Stimulated activated CD4-positive, alpha-beta T cell treated with anti-CD3 and anti-CD28 coated beads, TNF-alpha, amount 100 ng/mL, for 48 hours (primary cell): ENCODE data around the gene STON2.

Experiments used
- DNase-seq, 3 donors: peaks; one replicate each; pipeline ENCODE4 v3.0.0-alpha.2; 2020; ENCODE audit warnings: low read depth in 3 of 3

Gene STON2

DNA sequence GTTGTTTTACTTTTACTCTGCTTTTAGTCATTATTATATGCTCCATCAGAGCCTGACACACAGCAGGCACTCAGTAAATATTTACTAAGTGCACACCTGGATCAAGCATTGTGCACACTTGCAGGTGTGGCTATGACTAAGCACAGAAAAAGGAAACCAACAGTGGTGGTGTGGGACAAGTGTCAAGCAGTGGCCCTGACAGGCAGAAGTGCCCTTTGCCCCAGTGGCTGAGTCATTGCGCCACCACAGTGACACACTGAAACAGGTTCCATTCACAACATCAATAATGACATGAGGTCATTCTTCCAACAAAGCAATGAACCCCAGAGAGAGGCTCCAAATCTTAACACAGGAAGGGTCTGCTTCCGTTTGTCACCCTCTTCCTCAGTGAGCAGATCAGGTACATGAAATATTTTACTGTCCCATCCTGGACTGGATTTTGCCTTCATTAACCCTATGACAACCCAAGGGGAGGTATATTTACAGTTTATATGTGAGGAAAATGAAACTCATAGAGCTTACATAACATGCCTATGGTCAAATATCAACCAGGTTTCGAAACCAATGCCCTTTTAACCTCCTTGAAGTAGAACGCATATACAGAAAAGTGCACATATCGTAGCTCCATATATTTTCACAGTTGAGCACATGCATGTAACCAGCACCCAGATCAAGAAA lies 96.7 kb downstream of the STON2 start:
- DNase-seq: peak; percentile 2 to 44 (median 24)

GRCh38 chr14:81302638-81303037 lies 97.5 kb downstream of the STON2 start:
- DNase-seq: no peak

DNA sequence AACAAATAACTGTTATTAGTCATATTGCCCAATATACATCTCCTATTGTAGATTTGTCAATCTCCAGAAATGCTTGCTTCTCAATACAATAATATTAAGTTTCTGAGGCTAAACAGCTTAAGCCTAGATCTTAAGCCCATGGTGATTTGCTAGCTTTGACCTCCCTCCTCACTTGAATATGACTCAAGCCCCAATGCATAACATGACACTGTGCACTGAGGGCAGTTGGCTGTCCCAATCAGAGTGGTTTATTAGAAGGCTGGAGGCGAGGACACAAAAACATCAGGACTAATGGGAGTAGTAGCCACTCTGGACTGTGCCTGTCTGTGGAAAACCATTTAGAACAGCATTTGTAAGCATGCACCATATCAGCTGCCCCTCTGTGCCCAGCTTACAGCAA lies 98.3 kb downstream of the STON2 start:
- no peak for DNase-seq

- DNase-seq: no peak
These were observed 98.8 kb downstream of the STON2 start for GRCh38 chr14:81301371-81301770.

- no peak for DNase-seq
These were observed 101.2 kb downstream of the STON2 start for GRCh38 chr14:81298911-81299310.

DNA sequence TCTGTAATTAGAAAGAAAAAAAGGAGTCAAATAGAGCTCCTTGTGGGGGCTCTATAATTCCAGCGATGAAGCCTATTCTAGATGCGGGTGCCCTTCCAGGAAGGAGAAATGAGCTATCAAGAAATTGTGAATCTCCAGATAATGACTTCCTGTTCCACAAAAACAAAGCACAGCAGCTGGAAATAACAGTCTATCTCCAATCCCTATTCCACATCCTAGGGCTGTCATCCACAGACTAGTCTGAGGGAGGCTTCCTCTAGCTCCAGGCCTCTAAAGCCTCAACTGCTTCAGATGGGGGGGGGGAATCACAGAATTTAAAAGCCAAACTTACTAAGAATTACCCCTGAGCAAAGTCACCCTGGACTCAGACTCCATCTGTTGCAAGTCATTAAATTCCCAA lies 102.0 kb downstream of the STON2 start:
- DNase-seq: no peak

DNA sequence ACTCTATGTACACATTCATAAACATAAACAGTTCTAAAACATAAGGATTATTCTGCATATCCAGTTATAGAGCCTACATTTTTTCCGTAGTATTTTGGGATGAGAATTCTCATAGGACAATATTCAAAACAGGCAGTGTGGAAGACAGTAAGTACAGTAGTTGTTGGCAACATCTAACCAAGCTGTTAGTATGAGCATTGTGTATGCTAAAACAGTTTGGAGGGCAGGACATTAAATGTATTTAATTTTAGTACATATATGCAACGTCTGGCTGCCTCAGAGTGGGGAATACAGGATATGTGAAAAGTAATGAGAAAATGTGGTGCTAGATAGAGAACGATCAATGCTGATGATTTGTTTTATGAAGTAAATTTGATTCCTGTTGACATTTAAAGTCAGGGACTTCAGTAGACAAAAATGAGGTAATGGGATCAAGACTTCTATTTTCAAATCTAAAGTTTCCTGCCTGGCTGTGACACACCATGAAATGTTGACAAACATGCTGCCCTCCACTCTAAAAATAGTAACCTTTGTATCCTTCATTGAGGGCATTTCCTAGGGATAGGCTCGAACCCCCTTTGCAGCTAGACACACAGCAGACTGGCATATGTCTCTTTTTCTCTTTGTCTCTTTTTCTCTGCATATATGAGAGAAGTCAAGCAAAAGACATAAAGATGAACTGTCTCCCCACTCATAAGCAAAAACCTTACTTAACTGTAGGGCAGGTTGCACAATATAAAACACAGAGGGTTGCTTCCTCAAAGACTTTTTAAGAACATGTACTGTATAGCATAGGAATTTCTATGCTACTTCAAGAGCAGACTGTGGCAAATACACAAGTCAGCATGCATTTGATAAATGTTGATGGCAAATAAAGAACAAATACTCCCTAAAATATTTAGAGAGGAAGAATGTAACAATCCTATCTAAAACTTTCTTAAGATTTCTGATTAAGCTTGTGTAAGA lies 103.9 kb downstream of the STON2 start:
- DNase-seq: no peak

DNA sequence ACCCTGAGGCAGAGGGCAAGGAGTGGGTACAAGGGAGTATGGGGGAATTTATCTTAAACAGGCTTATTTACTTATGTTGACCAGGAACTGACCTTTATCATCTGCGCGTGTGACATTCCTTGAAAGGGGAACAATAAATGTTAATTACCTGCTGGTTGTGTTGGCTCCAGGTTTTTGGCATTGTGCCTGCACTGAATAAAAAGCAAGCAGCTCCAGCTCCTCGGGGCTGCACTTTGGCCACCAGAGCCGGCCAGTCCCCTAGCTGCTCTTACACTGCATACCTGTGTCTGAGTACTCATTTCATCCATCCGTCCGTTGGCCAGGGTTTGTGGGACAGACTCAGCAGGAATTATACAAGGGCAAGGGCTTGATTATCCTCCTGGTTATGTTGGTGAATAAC lies 110.6 kb downstream of the STON2 start:
- DNase-seq: no peak

DNA sequence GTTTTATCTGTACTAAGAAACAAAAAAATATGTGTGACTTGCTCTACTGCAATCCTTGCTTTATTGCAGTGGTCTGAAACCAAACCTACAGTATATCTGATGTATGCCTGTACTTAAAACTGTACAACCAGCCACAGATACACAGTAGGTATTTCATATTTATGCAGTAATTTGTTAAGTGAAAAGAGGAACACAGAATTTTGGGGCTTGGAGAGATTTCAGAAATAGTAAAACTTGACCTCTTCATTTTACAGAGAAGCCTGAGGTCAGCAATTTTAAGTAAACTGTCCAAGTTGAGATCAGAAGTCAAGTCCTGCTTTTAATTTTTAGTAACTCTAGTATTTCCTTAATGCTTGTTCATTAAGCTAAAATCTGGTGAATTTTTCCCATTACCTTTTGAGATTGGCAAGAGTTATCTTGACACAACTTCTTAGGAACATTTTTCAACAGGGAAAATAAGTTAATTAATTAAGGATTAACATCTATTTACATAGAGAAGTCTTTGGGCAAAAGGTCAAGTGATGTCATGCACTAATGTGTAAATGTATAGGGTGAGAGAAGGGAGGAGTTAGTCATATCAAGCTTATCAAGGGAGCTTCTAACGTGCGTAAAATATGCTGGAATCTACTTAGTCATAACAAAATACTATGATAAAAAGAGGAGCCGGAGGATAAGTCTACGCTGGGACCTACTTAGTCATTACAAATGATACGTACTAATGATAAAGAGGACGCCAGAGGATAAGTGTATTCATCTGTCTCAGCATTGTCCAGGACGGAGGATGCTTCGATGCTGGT lies 113.4 kb downstream of the STON2 start:
- no peak for DNase-seq

GRCh38 chr14:81285245-81285644 lies 114.9 kb downstream of the STON2 start:
- DNase-seq: no peak

- no peak for DNase-seq
These were observed 118.8 kb downstream of the STON2 start for GRCh38 chr14:81281332-81281731.

DNA sequence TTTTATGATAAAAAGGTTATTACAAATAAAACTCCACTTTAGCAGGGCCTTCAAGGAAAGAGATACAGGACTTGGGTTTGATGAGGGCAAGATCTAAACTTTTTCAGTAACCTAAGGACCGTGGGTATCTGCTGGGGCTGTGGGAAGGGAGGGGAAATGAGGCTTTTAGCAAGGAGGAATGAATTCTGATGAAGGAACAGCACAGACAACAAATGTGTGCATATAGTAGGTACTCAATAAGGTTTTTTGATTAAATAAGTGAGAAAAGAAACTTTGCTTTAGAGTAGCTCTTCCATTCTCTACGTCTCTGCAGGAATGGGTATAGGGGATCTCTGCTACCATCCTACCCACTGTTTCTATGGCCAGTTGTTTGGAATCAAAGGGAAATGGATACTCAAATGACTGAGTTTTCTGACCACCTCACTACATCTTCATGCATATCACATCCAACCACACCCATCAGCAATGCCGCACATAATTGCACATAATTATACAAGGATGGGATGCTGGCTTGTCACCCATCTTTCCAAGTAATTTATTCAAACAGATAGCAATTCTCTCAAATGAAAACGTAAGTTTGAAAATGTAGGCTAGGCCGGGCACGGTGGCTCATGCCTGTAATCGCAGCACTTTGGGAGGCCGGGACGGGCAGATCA lies 119.9 kb downstream of the STON2 start:
- DNase-seq: no peak

GRCh38 chr14:81277096-81277495 lies 123.0 kb downstream of the STON2 start:
- DNase-seq: no peak

DNA sequence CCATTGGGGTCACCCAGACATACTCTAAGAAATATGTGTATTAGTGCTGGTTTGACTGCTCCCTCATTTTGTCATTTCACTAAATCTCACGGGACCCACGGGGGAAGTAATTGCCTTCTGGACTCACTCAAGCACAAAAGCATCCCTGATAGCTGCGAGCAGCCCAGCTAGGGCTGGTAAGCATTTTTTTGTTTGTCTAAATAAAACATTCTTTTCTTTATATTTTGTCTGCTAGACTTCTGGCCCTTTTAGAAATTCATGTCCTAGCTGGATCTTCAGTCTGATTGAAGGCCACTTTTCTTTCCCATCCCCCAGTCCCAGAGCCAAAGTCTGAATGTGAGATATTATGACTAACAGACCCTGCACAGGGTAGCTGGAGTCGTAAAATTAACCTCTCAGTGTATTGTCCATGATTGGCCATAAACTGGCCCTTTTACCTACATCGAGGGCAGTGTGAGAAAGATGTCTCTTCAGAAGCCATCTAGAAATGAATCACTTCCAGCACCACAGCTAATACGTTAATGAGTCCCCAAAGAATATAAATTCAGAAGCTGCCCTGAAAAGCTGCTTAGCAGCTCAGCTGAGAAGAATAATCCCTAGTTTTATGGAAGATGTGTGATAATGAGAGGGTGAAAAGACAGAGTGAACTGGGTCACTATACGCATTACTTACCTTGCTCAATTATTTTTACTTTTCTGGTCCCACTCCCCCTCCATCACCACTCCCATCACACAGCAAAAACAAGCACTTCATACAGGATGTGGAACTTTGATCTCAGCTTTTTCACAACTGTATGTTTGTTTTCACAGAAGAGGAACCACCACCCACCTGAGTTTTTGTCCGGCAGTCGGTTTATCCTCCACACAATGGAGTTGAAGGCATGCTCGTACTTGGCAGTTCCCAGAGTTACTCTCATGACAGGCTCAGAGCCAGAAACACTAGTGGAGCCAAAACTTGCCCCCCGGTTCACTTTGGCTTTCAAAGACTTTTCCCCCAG lies 123.8 kb downstream of the STON2 start:
- DNase-seq: no peak

GRCh38 chr14:81275305-81276072 lies 124.6 kb downstream of the STON2 start:
- no peak for DNase-seq

GRCh38 chr14:81273961-81274575 lies 126.1 kb downstream of the STON2 start:
- DNase-seq: no peak

DNA sequence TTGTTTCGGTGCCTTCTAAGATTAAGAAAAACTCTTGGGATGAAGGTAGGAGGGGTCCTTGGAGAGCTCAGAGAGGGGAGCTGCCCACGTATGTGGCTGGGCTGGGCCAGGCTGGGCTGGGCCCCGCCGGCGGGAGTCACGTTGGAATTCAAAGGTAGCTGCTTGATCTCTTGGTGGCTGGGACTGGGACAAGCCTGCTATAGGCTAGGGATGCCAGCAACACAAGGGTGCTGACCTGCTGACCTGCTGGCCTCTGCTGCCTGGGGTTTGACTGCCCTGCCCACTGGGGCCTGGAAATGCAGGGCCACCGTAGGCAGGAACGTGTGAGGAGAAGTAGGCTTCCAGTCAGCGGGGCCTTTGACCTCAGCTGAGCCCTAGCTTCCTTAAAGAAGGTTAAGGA lies 126.6 kb downstream of the STON2 start:
- DNase-seq: no peak

DNA sequence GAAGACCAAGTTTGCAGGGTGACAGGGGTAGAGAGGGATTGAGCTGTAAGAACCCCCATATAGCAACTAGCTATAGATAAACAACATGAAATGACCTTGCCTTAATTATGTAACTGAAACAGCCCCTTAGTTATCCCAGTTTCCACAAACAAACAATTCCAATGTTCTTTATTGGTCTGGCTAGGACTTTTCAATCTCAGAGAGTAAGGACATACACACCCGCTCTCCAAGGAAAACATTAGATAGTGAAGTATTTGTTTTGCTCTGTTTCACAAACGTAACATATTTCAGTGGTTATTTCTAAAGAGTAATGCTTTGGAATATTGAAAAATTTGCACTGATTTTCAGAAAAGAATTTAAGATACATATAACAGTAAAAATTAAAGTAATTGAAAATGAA lies 127.8 kb downstream of the STON2 start:
- DNase-seq: no peak

GRCh38 chr14:81269979-81270375 lies 130.1 kb downstream of the STON2 start:
- no peak for DNase-seq
